Measurements from ENCODE around the gene RRP8. TPM values are rescaled to one million over a fixed set of nuclear protein-coding genes. Genes with fewer than 3 reads are reported as not detected.

The RRP8 gene
- polyA plus RNA-seq, 1 donor from 2014 or later: 23.4 TPM

DNA sequence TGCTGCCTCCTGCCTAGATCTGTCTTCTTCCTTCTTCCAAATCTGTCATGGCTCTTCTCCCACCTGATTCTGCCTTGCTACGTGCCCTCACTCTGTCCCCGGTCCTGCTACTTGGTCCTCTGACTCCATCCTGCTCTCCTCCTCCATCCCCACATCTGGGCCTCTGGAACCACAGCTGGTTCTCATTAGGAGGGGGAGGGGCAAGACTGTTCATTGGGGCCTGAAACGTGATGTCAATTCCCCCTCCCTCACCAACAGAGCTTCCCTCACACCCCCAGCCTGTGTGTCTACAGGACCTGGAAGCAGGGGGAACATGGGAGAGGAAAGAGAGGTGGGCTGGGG is 43.1 kb upstream of the RRP8 start:
- peaks cover 90% of the 10 kb centered on the region for H3K79me2 ChIP-seq (replicated peaks; ENCODE audit: insufficient read depth, low read length)
- H3K9ac ChIP-seq (ENCODE audit: low read length): no peak overlapping the region
- no peaks in the 10 kb centered on the region for H3F3A ChIP-seq (ENCODE audit: insufficient read depth, low read length, poor library complexity, severe bottlenecking)
- H3K27ac ChIP-seq (ENCODE audit: low read length): no peak overlapping the region
- H4K20me1 ChIP-seq (ENCODE audit: insufficient read depth): peaks cover 66% of the 10 kb centered on the region
- no peaks in the 10 kb centered on the region for H3K36me3 ChIP-seq (ENCODE audit: insufficient read depth, low read length)
- H3K4me2 ChIP-seq (ENCODE audit: low read length): no peak overlapping the region
- H2AFZ ChIP-seq (ENCODE audit: low read depth, low read length): no peak overlapping the region
- no peaks in the 10 kb centered on the region for H3K9me3 ChIP-seq (ENCODE audit: low read length)
- TF ChIP-seq POLR2AphosphoS5 (IDR thresholded peaks at IDR 0.05) (no peak), SMC3 (conservative IDR thresholded peaks at IDR 0.05; ENCODE audit: poor library complexity) (no peak), EP300 (conservative IDR thresholded peaks at IDR 0.05; ENCODE audit: poor library complexity, severe bottlenecking) (no peak), TAF1 (IDR thresholded peaks at IDR 0.05; ENCODE audit: low read depth) (no peak), MXI1 (conservative IDR thresholded peaks at IDR 0.05; ENCODE audit: poor library complexity, severe bottlenecking) (no peak), RAD21 (conservative IDR thresholded peaks at IDR 0.05) (no peak), EZH2 (IDR thresholded peaks at IDR 0.05; ENCODE audit: borderline replicate concordance, insufficient read depth, low read length, poor library complexity, severe bottlenecking) (no peak)
- TF ChIP-seq, protein P1, sequence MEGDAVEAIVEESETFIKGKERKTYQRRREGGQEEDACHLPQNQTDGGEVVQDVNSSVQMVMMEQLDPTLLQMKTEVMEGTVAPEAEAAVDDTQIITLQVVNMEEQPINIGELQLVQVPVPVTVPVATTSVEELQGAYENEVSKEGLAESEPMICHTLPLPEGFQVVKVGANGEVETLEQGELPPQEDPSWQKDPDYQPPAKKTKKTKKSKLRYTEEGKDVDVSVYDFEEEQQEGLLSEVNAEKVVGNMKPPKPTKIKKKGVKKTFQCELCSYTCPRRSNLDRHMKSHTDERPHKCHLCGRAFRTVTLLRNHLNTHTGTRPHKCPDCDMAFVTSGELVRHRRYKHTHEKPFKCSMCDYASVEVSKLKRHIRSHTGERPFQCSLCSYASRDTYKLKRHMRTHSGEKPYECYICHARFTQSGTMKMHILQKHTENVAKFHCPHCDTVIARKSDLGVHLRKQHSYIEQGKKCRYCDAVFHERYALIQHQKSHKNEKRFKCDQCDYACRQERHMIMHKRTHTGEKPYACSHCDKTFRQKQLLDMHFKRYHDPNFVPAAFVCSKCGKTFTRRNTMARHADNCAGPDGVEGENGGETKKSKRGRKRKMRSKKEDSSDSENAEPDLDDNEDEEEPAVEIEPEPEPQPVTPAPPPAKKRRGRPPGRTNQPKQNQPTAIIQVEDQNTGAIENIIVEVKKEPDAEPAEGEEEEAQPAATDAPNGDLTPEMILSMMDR (IDR thresholded peaks at IDR 0.05; ENCODE audit: poor library complexity, severe bottlenecking): no peak
- TF ChIP-seq, protein P2, sequence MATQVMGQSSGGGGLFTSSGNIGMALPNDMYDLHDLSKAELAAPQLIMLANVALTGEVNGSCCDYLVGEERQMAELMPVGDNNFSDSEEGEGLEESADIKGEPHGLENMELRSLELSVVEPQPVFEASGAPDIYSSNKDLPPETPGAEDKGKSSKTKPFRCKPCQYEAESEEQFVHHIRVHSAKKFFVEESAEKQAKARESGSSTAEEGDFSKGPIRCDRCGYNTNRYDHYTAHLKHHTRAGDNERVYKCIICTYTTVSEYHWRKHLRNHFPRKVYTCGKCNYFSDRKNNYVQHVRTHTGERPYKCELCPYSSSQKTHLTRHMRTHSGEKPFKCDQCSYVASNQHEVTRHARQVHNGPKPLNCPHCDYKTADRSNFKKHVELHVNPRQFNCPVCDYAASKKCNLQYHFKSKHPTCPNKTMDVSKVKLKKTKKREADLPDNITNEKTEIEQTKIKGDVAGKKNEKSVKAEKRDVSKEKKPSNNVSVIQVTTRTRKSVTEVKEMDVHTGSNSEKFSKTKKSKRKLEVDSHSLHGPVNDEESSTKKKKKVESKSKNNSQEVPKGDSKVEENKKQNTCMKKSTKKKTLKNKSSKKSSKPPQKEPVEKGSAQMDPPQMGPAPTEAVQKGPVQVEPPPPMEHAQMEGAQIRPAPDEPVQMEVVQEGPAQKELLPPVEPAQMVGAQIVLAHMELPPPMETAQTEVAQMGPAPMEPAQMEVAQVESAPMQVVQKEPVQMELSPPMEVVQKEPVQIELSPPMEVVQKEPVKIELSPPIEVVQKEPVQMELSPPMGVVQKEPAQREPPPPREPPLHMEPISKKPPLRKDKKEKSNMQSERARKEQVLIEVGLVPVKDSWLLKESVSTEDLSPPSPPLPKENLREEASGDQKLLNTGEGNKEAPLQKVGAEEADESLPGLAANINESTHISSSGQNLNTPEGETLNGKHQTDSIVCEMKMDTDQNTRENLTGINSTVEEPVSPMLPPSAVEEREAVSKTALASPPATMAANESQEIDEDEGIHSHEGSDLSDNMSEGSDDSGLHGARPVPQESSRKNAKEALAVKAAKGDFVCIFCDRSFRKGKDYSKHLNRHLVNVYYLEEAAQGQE (IDR thresholded peaks at IDR 0.05; ENCODE audit: borderline replicate concordance): no peak
- no peaks in the 10 kb centered on the region for H3K9me2 ChIP-seq (ENCODE audit: insufficient read depth, low read length)
- peak overlapping the region; percentile 35 for H3K4me3 ChIP-seq (ENCODE audit: low read length)
- H3K27me3 ChIP-seq (ENCODE audit: insufficient read depth, low read depth, low read length): no peaks in the 10 kb centered on the region

DNA sequence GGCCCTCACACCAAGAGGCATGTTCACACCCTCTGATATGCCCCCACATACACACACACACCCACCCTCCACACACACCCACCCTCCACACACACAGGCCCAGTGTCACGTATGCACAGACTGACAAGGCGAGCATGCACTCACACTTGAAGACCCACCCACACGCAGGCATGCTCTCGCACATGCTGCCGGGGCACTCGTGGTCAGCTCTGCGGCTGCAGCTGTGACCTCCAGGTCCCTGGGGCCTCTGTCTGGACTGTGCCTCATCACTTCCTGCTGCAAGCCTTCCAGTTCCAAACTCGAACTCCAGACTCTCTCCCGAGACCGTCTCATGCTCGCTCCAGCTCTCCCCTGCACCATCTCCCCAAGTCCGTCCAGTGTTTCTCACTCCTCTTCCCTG is 42.7 kb upstream of the RRP8 start:
- Histone ChIP-seq H3K9me2 (ENCODE audit: insufficient read depth, low read length) (no peaks in the 10 kb centered on the region), H2AFZ (ENCODE audit: low read depth, low read length) (no peak overlapping the region)

More for the DNA sequence above, 42.7 kb upstream of the RRP8 start:
- no peaks in the 10 kb centered on the region for H3F3A ChIP-seq (ENCODE audit: insufficient read depth, low read length, poor library complexity, severe bottlenecking)
- H3K4me2 ChIP-seq (ENCODE audit: low read length): no peak overlapping the region
- TF ChIP-seq SMC3 (conservative IDR thresholded peaks at IDR 0.05; ENCODE audit: poor library complexity) (no peak), TAF1 (IDR thresholded peaks at IDR 0.05; ENCODE audit: low read depth) (no peak), POLR2AphosphoS5 (IDR thresholded peaks at IDR 0.05) (no peak), MXI1 (conservative IDR thresholded peaks at IDR 0.05; ENCODE audit: poor library complexity, severe bottlenecking) (no peak), RAD21 (conservative IDR thresholded peaks at IDR 0.05) (no peak), EP300 (conservative IDR thresholded peaks at IDR 0.05; ENCODE audit: poor library complexity, severe bottlenecking) (no peak), EZH2 (IDR thresholded peaks at IDR 0.05; ENCODE audit: borderline replicate concordance, insufficient read depth, low read length, poor library complexity, severe bottlenecking) (no peak)
- TF ChIP-seq, protein P2 (IDR thresholded peaks at IDR 0.05; ENCODE audit: borderline replicate concordance): no peak
- TF ChIP-seq, protein P1 (IDR thresholded peaks at IDR 0.05; ENCODE audit: poor library complexity, severe bottlenecking): no peak
- no peaks in the 10 kb centered on the region for H3K27me3 ChIP-seq (ENCODE audit: insufficient read depth, low read depth, low read length)
- no peaks in the 10 kb centered on the region for H3K36me3 ChIP-seq (ENCODE audit: insufficient read depth, low read length)
- H3K9ac ChIP-seq (ENCODE audit: low read length): peak overlapping the region; percentile 11
- H3K27ac ChIP-seq (ENCODE audit: low read length): no peak overlapping the region
- H4K20me1 ChIP-seq (ENCODE audit: insufficient read depth): peaks cover 71% of the 10 kb centered on the region
- H3K4me3 ChIP-seq (ENCODE audit: low read length): peak overlapping the region; percentile 35
- H3K9me3 ChIP-seq (ENCODE audit: low read length): no peaks in the 10 kb centered on the region
- H3K79me2 ChIP-seq (replicated peaks; ENCODE audit: insufficient read depth, low read length): peaks cover 86% of the 10 kb centered on the region

All from neural cell (in vitro differentiated cells).